Colonic mucosa (tissue), 4 donors: Measurements from ENCODE around the gene TRH. TPM values are rescaled to one million over a fixed set of nuclear protein-coding genes. Genes with fewer than 3 reads are reported as not detected.

ENCODE experiments used
- DNase-seq: peaks from one replicate; pipeline ENCODE4 v3.0.0-alpha.2; 2020
- H3K27ac ChIP-seq: fragments of 200-600 bp; one replicate; pipeline ENCODE4 v1.8.0; 2021
- H3K27me3 ChIP-seq: fragments of 200-600 bp; one replicate; pipeline ENCODE4 v1.8.0; 2021
- H3K36me3 ChIP-seq: fragments of 200-600 bp; one replicate; pipeline ENCODE4 v1.8.0; 2021
- H3K4me1 ChIP-seq: fragments of 200-600 bp; one replicate; pipeline ENCODE4 v1.8.0; 2021; ENCODE audit warnings: mild to moderate bottlenecking
- H3K4me3 ChIP-seq: fragments of 200-600 bp; one replicate; pipeline ENCODE4 v1.8.0; 2021
- H3K9ac ChIP-seq, 2 donors: one replicate each; pipeline ENCODE4 v1.7.0; 2013; ENCODE audit warnings: control low read depth in 2 of 2, low read depth in 2 of 2, low read length in 2 of 2
- H3K9me3 ChIP-seq: fragments of 200-600 bp; one replicate; pipeline ENCODE4 v1.8.0; 2021
- intact Hi-C: fragments of 100-400 bp; cut with DNase I; formaldehyde crosslinking; loops from one replicate; pipeline ENCODE4 v1.14.1; 2022
- total RNA-seq, 2 donors: library from RNA; stranded (reverse); fragmentation: NEBNext Ultra II Directional in 1 of 2; extraction: Animal tissue kit (Norgen Biotek cat#: 25700) in 1 of 2; gene quantifications; one replicate each; pipeline ENCODE4 v1.2.1, GENCODE V29; 2021
- TF ChIP-seq, protein P1 (sequence below): fragments of 200-600 bp; IDR thresholded peaks from one replicate; pipeline ENCODE4 v1.8.0; 2022; ENCODE audit warnings: antibody characterized with exemption, mild to moderate bottlenecking
- donor health status: healthy.
- donor health status: DM: no; HTN: no; CAD: no.
- donor health status: DM: no; HTN: no; CAD: no.

Gene TRH
- total RNA-seq, 2 donors from 2014 or later, result not detected

DNA sequence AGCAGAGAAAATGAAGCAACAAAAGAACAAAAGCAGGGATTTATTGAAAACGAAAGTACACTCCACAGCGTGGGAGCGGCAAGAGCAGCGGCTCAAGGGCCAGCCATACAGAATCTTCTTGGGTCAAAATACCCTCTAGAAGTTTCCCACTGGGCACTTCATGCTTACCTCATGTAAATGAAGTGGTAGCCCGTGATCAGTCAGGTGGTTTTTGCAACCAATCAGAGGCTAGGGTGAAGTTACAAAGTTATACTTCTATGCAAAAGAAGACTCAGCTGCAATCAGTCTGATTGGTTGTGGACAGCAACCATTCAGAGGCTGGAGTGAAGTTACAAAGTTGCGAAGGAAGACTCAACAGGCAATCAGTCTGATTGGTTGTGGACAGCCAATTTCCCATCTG, 37.8 kb upstream of the TRH start:
- H3K4me3 ChIP-seq, result peak overlapping the region; percentile 23

DNA sequence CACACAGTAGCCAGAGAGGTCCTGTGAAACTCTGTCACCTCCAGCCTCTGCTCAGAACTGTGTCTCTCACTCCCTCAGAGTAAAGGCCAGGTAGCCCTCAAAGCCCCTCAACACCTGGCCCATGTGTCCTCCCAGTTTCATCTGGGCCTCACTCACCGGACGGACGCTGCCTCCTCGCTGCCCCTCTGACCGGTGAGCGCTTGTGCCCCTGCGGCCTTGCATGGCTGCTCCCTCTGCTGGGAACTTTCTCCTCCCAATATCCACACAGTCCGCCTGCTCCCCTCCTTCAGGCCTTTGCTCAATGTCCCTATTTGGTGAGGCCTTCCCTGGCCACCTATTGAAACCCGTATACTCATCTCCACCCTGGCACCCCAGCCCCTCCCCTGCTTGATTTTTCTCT, 36.8 kb upstream of the TRH start:
- Histone ChIP-seq H3K27me3 (no peaks in the 10 kb centered on the region), H3K4me3 (no peak overlapping the region), H3K9ac (no peak overlapping the region), H3K9me3 (no peaks in the 10 kb centered on the region), H3K27ac (no peak overlapping the region), H3K36me3 (no peaks in the 10 kb centered on the region), H3K4me1 (no peaks in the 10 kb centered on the region)
- DNase-seq, result no peak
- TF ChIP-seq, protein P1, sequence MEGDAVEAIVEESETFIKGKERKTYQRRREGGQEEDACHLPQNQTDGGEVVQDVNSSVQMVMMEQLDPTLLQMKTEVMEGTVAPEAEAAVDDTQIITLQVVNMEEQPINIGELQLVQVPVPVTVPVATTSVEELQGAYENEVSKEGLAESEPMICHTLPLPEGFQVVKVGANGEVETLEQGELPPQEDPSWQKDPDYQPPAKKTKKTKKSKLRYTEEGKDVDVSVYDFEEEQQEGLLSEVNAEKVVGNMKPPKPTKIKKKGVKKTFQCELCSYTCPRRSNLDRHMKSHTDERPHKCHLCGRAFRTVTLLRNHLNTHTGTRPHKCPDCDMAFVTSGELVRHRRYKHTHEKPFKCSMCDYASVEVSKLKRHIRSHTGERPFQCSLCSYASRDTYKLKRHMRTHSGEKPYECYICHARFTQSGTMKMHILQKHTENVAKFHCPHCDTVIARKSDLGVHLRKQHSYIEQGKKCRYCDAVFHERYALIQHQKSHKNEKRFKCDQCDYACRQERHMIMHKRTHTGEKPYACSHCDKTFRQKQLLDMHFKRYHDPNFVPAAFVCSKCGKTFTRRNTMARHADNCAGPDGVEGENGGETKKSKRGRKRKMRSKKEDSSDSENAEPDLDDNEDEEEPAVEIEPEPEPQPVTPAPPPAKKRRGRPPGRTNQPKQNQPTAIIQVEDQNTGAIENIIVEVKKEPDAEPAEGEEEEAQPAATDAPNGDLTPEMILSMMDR, result no peak
- intact Hi-C loops, result no loop called here

More for the DNA sequence above, 37.8 kb upstream of the TRH start:
- no peaks in the 10 kb centered on the region for H3K27me3 ChIP-seq
- H3K4me1 ChIP-seq, result no peaks in the 10 kb centered on the region
- DNase-seq, result peak; percentile 72
- peak overlapping the region; percentile 61 for H3K27ac ChIP-seq
- no peaks in the 10 kb centered on the region for H3K36me3 ChIP-seq
- TF ChIP-seq, protein P1, result no peak
- no peak overlapping the region for H3K9ac ChIP-seq
- no peaks in the 10 kb centered on the region for H3K9me3 ChIP-seq
- intact Hi-C loops, result no loop called here

DNA sequence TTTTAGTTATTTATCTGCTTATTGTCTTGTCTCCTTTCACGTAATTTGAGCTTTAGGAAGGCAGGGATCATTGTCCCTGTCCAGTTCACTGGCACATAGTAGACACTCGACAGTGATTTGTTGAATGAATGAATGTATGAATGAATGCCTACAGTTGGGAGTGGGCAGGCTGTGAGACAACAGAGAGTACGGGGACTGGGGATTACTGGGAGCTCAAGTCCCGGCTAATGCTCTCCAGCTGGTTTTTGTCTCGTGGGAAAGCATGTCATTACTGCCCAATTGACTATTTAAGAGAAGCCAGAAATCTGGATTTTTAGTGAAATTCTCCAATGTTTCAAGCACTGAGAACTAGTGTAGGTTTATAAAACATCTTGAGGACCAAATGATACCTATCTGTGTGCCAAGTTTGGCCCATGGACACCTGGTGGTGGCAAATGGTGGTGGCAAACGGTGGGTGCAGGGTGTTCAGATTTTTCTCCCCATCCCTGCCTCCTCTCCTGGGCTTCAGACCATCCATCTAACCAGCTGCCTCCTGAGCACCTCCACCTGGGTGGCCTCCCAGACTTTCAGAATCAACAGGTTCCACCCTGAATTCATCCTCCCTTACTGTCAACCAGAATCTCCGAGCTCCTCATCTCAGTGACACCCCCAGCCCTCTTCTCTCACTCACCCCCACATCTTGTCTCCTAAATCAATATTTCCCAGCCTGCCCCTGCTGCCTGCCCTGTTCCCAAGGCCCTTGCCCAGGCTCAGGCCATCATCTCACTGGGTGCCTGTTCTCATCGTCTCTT, 36.2 kb upstream of the TRH start:
- Histone ChIP-seq H3K4me1 (no peaks in the 10 kb centered on the region), H3K36me3 (no peaks in the 10 kb centered on the region), H3K9me3 (no peaks in the 10 kb centered on the region), H3K9ac (no peak overlapping the region), H3K27me3 (no peaks in the 10 kb centered on the region), H3K4me3 (no peak overlapping the region), H3K27ac (no peak overlapping the region)
- DNase-seq, result no peak
- intact Hi-C loops, result no loop called here
- TF ChIP-seq, protein P1, result no peak

DNA sequence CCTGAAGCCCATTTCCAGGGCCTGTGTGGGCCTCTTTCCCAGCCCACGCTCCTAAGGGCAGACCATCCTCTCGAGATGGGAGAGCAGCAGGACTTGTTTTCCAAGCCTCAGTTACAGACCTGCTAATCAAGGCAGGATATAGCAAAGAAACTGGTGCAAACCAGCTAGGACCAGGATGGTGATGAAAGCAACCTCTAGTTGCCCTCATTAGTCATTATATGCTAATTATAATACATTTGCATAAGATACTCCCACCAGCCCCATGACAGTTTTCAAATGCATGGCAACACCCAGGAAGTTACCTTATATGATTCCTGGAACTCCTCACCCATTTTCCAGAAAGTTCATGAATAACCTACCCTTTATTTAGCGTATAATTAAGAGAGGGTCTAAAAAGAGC, 34.4 kb upstream of the TRH start:
- intact Hi-C loops, result loop anchor here (5.0 kb wide), 1 partner anchor 162 kb away; no protein-coding TSS in a partner anchor
- H3K4me3 ChIP-seq, result no peak overlapping the region
- TF ChIP-seq, protein P1, result no peak

DNA sequence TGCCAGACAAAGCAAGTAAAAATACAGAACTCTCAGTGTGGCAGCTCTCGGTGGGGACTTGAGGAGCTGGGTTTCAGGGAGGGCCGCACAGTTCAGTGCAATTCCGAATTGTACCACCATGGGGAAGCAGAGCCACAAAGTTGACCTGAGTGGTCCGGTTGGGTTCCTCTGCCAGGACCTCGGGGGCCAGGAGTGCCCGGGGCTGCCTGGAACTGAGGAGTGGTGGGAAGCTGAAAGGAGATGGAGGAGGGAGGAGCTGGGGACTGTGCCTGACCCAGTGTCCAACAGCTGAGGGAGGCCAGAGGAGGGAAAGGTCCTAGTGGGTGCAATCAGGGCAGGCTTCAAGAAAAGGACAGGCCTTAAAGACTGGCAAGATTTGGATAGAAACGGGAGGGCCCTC, 32.2 kb upstream of the TRH start:
- Histone ChIP-seq H3K36me3 (no peaks in the 10 kb centered on the region), H3K4me1 (no peaks in the 10 kb centered on the region), H3K4me3 (no peak overlapping the region), H3K27ac (no peak overlapping the region), H3K9ac (no peak overlapping the region), H3K9me3 (no peaks in the 10 kb centered on the region), H3K27me3 (no peaks in the 10 kb centered on the region)
- DNase-seq, result peak; percentile 51
- TF ChIP-seq, protein P1, result peak; percentile 73
- intact Hi-C loops, result loop anchor here (5.0 kb wide), 1 partner anchor 160 kb away; no protein-coding TSS in a partner anchor

More for the DNA sequence above, 34.4 kb upstream of the TRH start:
- H3K9me3 ChIP-seq, result no peaks in the 10 kb centered on the region
- DNase-seq, result no peak
- no peak overlapping the region for H3K9ac ChIP-seq
- no peaks in the 10 kb centered on the region for H3K36me3 ChIP-seq
- no peaks in the 10 kb centered on the region for H3K27me3 ChIP-seq
- H3K27ac ChIP-seq, result no peak overlapping the region
- no peaks in the 10 kb centered on the region for H3K4me1 ChIP-seq
